ENCODE measurements around the gene FKBP5. TPM values are rescaled to one million over a fixed set of nuclear protein-coding genes. Genes with fewer than 3 reads are reported as not detected.

Gene FKBP5
- total RNA-seq, 1 donor: 5.1 TPM

DNA sequence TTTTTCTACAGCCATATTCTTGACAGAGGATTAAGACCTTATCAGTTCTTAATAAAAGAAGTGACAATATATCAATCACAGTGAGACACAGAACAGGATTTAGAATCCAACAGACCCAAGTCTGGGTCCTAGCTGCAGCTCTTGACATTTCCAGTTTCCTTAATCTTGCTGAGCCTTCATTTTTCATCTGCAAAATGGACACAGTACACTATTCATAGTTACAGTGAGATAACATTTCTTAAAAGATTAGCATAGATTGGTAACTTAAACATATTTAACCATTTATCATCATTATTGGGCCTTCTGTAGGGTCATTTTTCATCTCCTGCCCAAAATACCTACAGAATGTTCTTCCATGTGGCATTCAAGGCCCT is 45.6 kb downstream of the FKBP5 start:
- Histone ChIP-seq H3K27me3 (ENCODE audit: insufficient read depth, low read length) (no peaks in the 10 kb centered on the region), H4K20me1 (ENCODE audit: insufficient read depth, low read length) (no peaks in the 10 kb centered on the region), H3K79me2 (ENCODE audit: insufficient read depth, low read length) (peaks cover 2% of the 10 kb centered on the region), H3K4me2 (ENCODE audit: insufficient read depth, low read length) (no peak overlapping the region), H3K27ac (ENCODE audit: low read depth, low read length) (no peak overlapping the region), H3K4me3 (ENCODE audit: insufficient read depth, low read length) (no peak overlapping the region), H2AFZ (ENCODE audit: low read length) (no peak overlapping the region), H3K9me3 (ENCODE audit: low read depth, low read length) (no peaks in the 10 kb centered on the region), H3K36me3 (ENCODE audit: insufficient read depth, low read length) (peaks cover 3% of the 10 kb centered on the region), H3K4me1 (ENCODE audit: insufficient read depth, low read length) (no peaks in the 10 kb centered on the region)
- DNase-seq (ENCODE audit: insufficient read length, low spot score, missing footprints): no peak
- TF ChIP-seq, protein P1, sequence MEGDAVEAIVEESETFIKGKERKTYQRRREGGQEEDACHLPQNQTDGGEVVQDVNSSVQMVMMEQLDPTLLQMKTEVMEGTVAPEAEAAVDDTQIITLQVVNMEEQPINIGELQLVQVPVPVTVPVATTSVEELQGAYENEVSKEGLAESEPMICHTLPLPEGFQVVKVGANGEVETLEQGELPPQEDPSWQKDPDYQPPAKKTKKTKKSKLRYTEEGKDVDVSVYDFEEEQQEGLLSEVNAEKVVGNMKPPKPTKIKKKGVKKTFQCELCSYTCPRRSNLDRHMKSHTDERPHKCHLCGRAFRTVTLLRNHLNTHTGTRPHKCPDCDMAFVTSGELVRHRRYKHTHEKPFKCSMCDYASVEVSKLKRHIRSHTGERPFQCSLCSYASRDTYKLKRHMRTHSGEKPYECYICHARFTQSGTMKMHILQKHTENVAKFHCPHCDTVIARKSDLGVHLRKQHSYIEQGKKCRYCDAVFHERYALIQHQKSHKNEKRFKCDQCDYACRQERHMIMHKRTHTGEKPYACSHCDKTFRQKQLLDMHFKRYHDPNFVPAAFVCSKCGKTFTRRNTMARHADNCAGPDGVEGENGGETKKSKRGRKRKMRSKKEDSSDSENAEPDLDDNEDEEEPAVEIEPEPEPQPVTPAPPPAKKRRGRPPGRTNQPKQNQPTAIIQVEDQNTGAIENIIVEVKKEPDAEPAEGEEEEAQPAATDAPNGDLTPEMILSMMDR (IDR thresholded peaks at IDR 0.05; ENCODE audit: extremely low read depth, low read depth, low read length): no peak

DNA sequence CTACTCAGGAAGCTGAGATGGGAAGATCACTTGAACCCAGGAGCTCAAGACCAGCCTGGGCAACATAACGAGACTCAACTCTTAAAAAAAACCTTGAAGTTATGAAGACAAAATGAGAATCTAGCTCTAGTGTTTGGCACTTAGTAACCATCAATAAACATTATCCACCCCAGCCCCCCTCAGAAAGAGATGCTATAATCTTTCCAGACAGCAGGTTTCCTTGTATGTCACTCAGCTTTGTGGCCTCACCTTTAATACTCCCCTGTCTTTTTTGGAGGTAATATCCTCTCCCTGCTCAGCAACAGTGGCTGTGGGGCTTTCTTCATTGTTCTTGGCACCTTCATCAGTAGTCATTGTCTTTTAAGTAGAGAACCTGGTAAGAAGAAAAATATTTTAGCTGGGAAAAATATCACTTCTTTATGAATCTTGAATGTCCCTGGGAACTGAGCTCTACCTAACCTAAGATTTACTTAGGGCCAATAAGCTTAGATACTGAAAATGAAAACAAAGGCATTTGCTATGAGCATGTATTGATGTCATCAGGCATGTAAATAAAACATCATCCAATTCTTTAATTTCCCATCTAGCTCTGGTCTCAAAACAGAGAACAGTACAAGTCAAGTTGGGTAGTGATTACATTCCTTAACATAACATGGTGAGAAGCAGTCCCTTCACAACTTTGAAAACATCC is 46.1 kb downstream of the FKBP5 start:
- TF ChIP-seq, protein P1 (IDR thresholded peaks at IDR 0.05; ENCODE audit: extremely low read depth, low read depth, low read length): no peak
- no peaks in the 10 kb centered on the region for H3K27me3 ChIP-seq (ENCODE audit: insufficient read depth, low read length)
- H3K9me3 ChIP-seq (ENCODE audit: low read depth, low read length): no peaks in the 10 kb centered on the region
- H3K4me2 ChIP-seq (ENCODE audit: insufficient read depth, low read length): no peak overlapping the region
- no peak overlapping the region for H3K27ac ChIP-seq (ENCODE audit: low read depth, low read length)
- no peak overlapping the region for H2AFZ ChIP-seq (ENCODE audit: low read length)
- no peaks in the 10 kb centered on the region for H3K4me1 ChIP-seq (ENCODE audit: insufficient read depth, low read length)
- DNase-seq (ENCODE audit: insufficient read length, low spot score, missing footprints): no peak
- peaks cover 3% of the 10 kb centered on the region for H3K36me3 ChIP-seq (ENCODE audit: insufficient read depth, low read length)
- H3K79me2 ChIP-seq (ENCODE audit: insufficient read depth, low read length): peaks cover 2% of the 10 kb centered on the region
- H4K20me1 ChIP-seq (ENCODE audit: insufficient read depth, low read length): no peaks in the 10 kb centered on the region
- no peak overlapping the region for H3K4me3 ChIP-seq (ENCODE audit: insufficient read depth, low read length)

DNA sequence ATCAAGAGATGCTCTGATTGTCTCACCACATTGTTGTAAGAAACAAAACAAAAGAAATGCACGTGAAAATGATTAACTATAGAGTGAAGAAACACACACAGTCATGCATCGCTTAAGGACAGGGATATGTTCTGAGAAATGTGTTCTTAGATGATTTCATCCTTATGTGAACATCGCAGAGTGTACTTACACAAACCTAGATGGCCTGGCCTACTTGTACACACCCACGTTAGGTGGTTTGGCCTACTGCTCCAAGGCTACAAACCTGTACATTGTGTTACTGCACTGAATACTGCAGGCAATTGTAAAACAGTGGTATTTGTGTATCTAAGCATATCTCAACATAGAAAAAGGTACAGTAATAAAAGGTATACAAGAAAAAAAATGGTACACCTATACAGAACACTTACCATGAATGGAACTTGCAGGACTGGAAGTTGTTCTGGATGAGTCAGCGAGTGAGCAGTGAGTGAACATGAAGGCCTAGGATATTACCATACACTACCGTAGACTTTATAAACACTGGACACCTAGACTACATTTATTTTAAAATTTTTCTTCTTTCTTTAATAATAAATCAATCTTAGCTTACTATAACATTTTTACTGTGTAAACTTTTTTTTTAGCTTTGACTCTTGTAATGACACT is 48.6 kb downstream of the FKBP5 start:
- DNase-seq (ENCODE audit: insufficient read length, low spot score, missing footprints): no peak
- peaks cover 3% of the 10 kb centered on the region for H3K36me3 ChIP-seq (ENCODE audit: insufficient read depth, low read length)
- no peak overlapping the region for H3K4me2 ChIP-seq (ENCODE audit: insufficient read depth, low read length)
- no peak overlapping the region for H2AFZ ChIP-seq (ENCODE audit: low read length)
- TF ChIP-seq, protein P1 (IDR thresholded peaks at IDR 0.05; ENCODE audit: extremely low read depth, low read depth, low read length): no peak
- peaks cover 2% of the 10 kb centered on the region for H3K79me2 ChIP-seq (ENCODE audit: insufficient read depth, low read length)
- no peaks in the 10 kb centered on the region for H4K20me1 ChIP-seq (ENCODE audit: insufficient read depth, low read length)
- no peaks in the 10 kb centered on the region for H3K9me3 ChIP-seq (ENCODE audit: low read depth, low read length)
- no peak overlapping the region for H3K4me3 ChIP-seq (ENCODE audit: insufficient read depth, low read length)
- H3K27me3 ChIP-seq (ENCODE audit: insufficient read depth, low read length): no peaks in the 10 kb centered on the region
- H3K4me1 ChIP-seq (ENCODE audit: insufficient read depth, low read length): peaks cover 4% of the 10 kb centered on the region
- no peak overlapping the region for H3K27ac ChIP-seq (ENCODE audit: low read depth, low read length)

DNA sequence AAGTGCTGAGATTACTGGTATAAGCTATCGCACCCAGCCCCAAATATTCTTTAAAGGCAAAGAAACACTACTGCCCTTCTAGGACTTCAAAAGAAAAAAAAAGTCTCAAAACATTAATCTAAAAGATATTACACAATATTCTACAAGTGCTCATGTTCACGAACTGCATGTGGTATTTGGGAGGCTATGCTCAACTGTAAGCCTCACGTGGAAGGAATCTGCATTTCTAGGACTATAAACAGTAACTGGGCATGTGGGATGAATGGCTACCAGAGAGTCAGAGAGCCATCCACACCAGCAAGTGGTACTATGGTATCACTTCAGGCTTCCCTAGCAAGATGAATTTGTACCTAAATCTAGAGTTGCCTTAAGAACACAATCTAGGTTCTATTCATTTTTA is 50.0 kb downstream of the FKBP5 start:
- TF ChIP-seq, protein P1 (IDR thresholded peaks at IDR 0.05; ENCODE audit: extremely low read depth, low read depth, low read length): no peak
- Histone ChIP-seq H3K9me3 (ENCODE audit: low read depth, low read length) (no peaks in the 10 kb centered on the region), H3K36me3 (ENCODE audit: insufficient read depth, low read length) (peaks cover 3% of the 10 kb centered on the region), H3K4me3 (ENCODE audit: insufficient read depth, low read length) (no peak overlapping the region), H2AFZ (ENCODE audit: low read length) (no peak overlapping the region), H3K27me3 (ENCODE audit: insufficient read depth, low read length) (no peaks in the 10 kb centered on the region), H3K27ac (ENCODE audit: low read depth, low read length) (no peak overlapping the region), H3K79me2 (ENCODE audit: insufficient read depth, low read length) (peaks cover 2% of the 10 kb centered on the region), H3K4me1 (ENCODE audit: insufficient read depth, low read length) (peaks cover 4% of the 10 kb centered on the region), H4K20me1 (ENCODE audit: insufficient read depth, low read length) (no peaks in the 10 kb centered on the region), H3K4me2 (ENCODE audit: insufficient read depth, low read length) (no peak overlapping the region)
- DNase-seq (ENCODE audit: insufficient read length, low spot score, missing footprints): no peak

All from osteoblast (primary cell).